Neural cell (in vitro differentiated cells): Measurements from ENCODE around the gene LCORL. TPM values are rescaled to one million over a fixed set of nuclear protein-coding genes. Genes with fewer than 3 reads are reported as not detected.

Experiments used
- H2AFZ ChIP-seq: fragments of 200-600, 300-800 bp; sonication (generic), shearing (Covaris generic); 2 replicates; pipeline ENCODE4 v1.6.0; 2014; ENCODE audit warnings: low read depth, mild to moderate bottlenecking, antibody characterized with exemption, low read length, moderate library complexity
- H3F3A ChIP-seq: fragments of 200-600 bp; shearing (Covaris generic); 2 replicates; pipeline ENCODE4 v1.6.1; 2016; ENCODE audit warnings: mild to moderate bottlenecking, moderate library complexity, mixed read lengths, antibody characterized with exemption, low read length; ENCODE audit not compliant: insufficient read depth, poor library complexity, severe bottlenecking
- H3K27ac ChIP-seq: fragments of 200-600, 300-800 bp; sonication (generic), shearing (Covaris generic); 2 replicates; pipeline ENCODE4 v1.5.1; 2014; ENCODE audit warnings: mild to moderate bottlenecking, low read length, moderate library complexity
- H3K27me3 ChIP-seq: fragments of 300-800, 200-600 bp; sonication (generic), shearing (Covaris generic); 2 replicates; pipeline ENCODE4 v1.6.0; 2014; ENCODE audit warnings: mild to moderate bottlenecking, low read depth, low read length, moderate library complexity; ENCODE audit not compliant: insufficient read depth
- H3K36me3 ChIP-seq: fragments of 300-800, 200-600 bp; sonication (generic), shearing (Covaris generic); 2 replicates; pipeline ENCODE4 v1.5.1; 2014; ENCODE audit warnings: mild to moderate bottlenecking, antibody characterized with exemption, low read length, moderate library complexity; ENCODE audit not compliant: insufficient read depth
- H3K4me2 ChIP-seq: fragments of 300-800, 200-600 bp; sonication (generic), shearing (Covaris generic); 2 replicates; pipeline ENCODE4 v1.6.0; 2014; ENCODE audit warnings: mild to moderate bottlenecking, low read length
- H3K4me3 ChIP-seq: fragments of 300-800, 200-600 bp; sonication (generic), shearing (Covaris generic); 2 replicates; pipeline ENCODE4 v1.5.1; 2014; ENCODE audit warnings: mild to moderate bottlenecking, low read length, moderate library complexity
- H3K79me2 ChIP-seq: fragments of 200-600 bp; shearing (Covaris generic); replicated peaks from 2 replicates; pipeline ENCODE4 v1.6.0; 2014; ENCODE audit warnings: mild to moderate bottlenecking, low read length, moderate library complexity; ENCODE audit not compliant: insufficient read depth
- H3K9ac ChIP-seq: fragments of 300-800, 200-600 bp; sonication (generic), shearing (Covaris generic); 2 replicates; pipeline ENCODE4 v1.6.1; 2016; ENCODE audit warnings: mild to moderate bottlenecking, low read length, mixed read lengths
- H3K9me2 ChIP-seq: fragments of 200-600 bp; shearing (Covaris generic); 2 replicates; pipeline ENCODE4 v1.6.1; 2016; ENCODE audit warnings: mild to moderate bottlenecking, low read length, mixed read lengths; ENCODE audit not compliant: insufficient read depth
- H3K9me3 ChIP-seq: fragments of 200-600, 300-800 bp; sonication (generic), shearing (Covaris generic); 2 replicates; pipeline ENCODE4 v1.6.1; 2016; ENCODE audit warnings: mild to moderate bottlenecking, mixed run types, low read length, moderate library complexity, mixed read lengths
- H4K20me1 ChIP-seq: fragments of 200-600 bp; shearing (Covaris generic); 2 replicates; pipeline ENCODE4 v1.6.1; 2016; ENCODE audit warnings: mild to moderate bottlenecking, mixed run types; ENCODE audit not compliant: insufficient read depth
- EP300 ChIP-seq: fragments of 450-650 bp; conservative IDR thresholded peaks from 2 replicates; pipeline ENCODE4 v1.6.1; 2014; ENCODE audit warnings: antibody characterized with exemption, mild to moderate bottlenecking, moderate library complexity; ENCODE audit not compliant: poor library complexity, severe bottlenecking
- EZH2 ChIP-seq: fragments of 200-600, 300-800 bp; shearing (Covaris generic), sonication (generic); IDR thresholded peaks from 2 replicates; pipeline ENCODE4 v1.6.1; 2014; ENCODE audit warnings: antibody characterized with exemption, low read length, borderline replicate concordance, mild to moderate bottlenecking; ENCODE audit not compliant: insufficient read depth, poor library complexity, severe bottlenecking
- MXI1 ChIP-seq: fragments of 450-650 bp; conservative IDR thresholded peaks from 2 replicates; pipeline ENCODE4 v1.6.1; 2014; ENCODE audit warnings: antibody characterized with exemption, mild to moderate bottlenecking; ENCODE audit not compliant: poor library complexity, severe bottlenecking
- POLR2AphosphoS5 ChIP-seq: IDR thresholded peaks from 2 replicates; pipeline ENCODE4 v1.6.1; 2012
- RAD21 ChIP-seq: fragments of 450-650 bp; conservative IDR thresholded peaks from 2 replicates; pipeline ENCODE4 v1.6.1; 2014; ENCODE audit warnings: antibody characterized with exemption, mild to moderate bottlenecking, moderate library complexity
- SMC3 ChIP-seq: fragments of 450-650 bp; conservative IDR thresholded peaks from 2 replicates; pipeline ENCODE4 v1.6.1; 2014; ENCODE audit warnings: antibody characterized with exemption, mild to moderate bottlenecking, moderate library complexity; ENCODE audit not compliant: poor library complexity
- TAF1 ChIP-seq: IDR thresholded peaks from 2 replicates; pipeline ENCODE4 v1.6.1; 2012; ENCODE audit warnings: low read depth
- polyA plus RNA-seq: library from polyadenylated mRNA; depleted of rRNA; stranded (reverse); fragments of >200 nt; gene quantifications from 2 replicates; pipeline ENCODE4 v1.2.3, GENCODE V29; 2014
- TF ChIP-seq, protein P1 (sequence below): IDR thresholded peaks from 2 replicates; pipeline ENCODE4 v1.6.1; 2012; ENCODE audit warnings: borderline replicate concordance
- TF ChIP-seq, protein P2 (sequence below): fragments of 450-650 bp; IDR thresholded peaks from 2 replicates; pipeline ENCODE4 v1.5.1; 2014; ENCODE audit warnings: antibody characterized with exemption, mild to moderate bottlenecking, moderate library complexity; ENCODE audit not compliant: poor library complexity, severe bottlenecking

The LCORL gene
- polyA plus RNA-seq, 1 donor from 2014 or later = 49.0 TPM

DNA sequence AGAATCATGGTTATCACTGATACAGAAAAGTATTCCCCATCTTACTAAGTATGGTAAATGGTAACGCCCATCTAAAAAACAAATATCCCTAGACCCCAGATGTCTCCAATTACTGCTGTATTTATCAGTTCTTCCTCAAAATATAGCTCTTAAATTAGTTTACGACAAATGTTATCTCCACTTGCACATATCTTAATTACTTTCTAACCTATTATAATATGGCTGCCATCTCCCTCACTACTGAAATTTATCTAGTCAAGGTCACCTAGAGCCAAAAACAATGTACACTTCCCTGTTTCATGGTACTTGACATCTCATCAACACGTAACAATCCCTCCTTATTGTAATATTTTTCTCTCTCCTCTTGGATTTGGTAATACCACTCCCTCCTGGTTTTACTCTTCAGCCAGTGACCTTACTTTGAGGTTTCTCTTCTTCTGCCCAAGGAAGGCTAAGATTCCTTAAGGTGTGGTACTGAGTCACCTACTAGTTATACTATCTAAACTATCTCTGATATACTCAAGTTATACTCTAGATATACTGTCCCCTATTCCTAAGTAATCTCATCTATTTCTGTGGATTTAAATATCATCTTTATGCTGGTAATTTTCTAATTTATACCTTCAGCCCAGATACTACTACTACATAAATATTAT, 8.6 kb downstream of the LCORL start:
- Histone ChIP-seq H4K20me1 (no peaks in the 10 kb centered on the region), H3K27ac (no peak overlapping the region), H3F3A (no peaks in the 10 kb centered on the region), H3K9me2 (no peaks in the 10 kb centered on the region), H2AFZ (no peak overlapping the region), H3K9me3 (no peaks in the 10 kb centered on the region), H3K9ac (no peak overlapping the region), H3K36me3 (no peaks in the 10 kb centered on the region), H3K27me3 (no peaks in the 10 kb centered on the region), H3K4me2 (no peak overlapping the region), H3K79me2 (peaks cover 96% of the 10 kb centered on the region), H3K4me3 (no peak overlapping the region)
- TF ChIP-seq, protein P1, sequence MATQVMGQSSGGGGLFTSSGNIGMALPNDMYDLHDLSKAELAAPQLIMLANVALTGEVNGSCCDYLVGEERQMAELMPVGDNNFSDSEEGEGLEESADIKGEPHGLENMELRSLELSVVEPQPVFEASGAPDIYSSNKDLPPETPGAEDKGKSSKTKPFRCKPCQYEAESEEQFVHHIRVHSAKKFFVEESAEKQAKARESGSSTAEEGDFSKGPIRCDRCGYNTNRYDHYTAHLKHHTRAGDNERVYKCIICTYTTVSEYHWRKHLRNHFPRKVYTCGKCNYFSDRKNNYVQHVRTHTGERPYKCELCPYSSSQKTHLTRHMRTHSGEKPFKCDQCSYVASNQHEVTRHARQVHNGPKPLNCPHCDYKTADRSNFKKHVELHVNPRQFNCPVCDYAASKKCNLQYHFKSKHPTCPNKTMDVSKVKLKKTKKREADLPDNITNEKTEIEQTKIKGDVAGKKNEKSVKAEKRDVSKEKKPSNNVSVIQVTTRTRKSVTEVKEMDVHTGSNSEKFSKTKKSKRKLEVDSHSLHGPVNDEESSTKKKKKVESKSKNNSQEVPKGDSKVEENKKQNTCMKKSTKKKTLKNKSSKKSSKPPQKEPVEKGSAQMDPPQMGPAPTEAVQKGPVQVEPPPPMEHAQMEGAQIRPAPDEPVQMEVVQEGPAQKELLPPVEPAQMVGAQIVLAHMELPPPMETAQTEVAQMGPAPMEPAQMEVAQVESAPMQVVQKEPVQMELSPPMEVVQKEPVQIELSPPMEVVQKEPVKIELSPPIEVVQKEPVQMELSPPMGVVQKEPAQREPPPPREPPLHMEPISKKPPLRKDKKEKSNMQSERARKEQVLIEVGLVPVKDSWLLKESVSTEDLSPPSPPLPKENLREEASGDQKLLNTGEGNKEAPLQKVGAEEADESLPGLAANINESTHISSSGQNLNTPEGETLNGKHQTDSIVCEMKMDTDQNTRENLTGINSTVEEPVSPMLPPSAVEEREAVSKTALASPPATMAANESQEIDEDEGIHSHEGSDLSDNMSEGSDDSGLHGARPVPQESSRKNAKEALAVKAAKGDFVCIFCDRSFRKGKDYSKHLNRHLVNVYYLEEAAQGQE = no peak
- no peak for TF ChIP-seq SMC3
- no peak for TF ChIP-seq RAD21
- TF ChIP-seq EZH2 = no peak
- no peak for TF ChIP-seq MXI1
- no peak for TF ChIP-seq TAF1
- TF ChIP-seq EP300 = no peak
- TF ChIP-seq POLR2AphosphoS5 = no peak

DNA sequence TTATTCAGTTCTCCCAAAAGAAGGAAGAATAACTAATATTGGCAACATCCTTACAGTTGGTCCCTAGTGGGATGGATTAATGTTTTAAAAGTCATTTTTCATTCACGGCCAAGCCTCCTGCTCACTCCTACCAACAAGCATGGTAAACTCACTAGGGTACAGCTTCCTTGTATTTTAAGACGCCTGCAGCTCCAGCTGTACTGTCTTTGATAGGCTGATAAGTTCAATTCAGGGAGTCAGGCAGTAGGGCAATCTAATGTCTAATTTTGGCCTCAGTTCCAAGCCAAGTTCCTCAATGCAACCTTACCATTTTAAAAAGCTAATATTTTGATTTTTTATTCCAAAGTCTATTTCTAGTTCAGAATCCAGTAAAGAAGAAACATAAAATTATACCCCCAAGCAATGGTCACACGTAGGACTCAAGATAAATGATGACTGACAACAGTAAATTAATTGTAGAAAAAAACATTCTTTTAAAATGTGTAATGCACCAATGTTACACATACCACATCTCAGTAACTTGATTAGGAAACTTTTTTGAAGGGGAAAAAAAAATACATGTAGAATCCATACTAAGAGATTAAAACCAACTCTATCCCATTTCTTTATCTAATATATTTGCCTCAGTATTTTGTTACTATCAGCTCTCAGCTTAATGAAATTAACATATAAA, 9.3 kb downstream of the LCORL start:
- Histone ChIP-seq H3K9me2 (no peaks in the 10 kb centered on the region), H3K4me2 (no peak overlapping the region), H3K9me3 (no peaks in the 10 kb centered on the region), H3F3A (no peaks in the 10 kb centered on the region), H3K27ac (no peak overlapping the region), H3K36me3 (no peaks in the 10 kb centered on the region), H3K79me2 (peaks cover 96% of the 10 kb centered on the region), H2AFZ (no peak overlapping the region), H4K20me1 (no peaks in the 10 kb centered on the region), H3K27me3 (no peaks in the 10 kb centered on the region), H3K4me3 (no peak overlapping the region), H3K9ac (no peak overlapping the region)
- TF ChIP-seq SMC3 (no peak), TAF1 (no peak), EP300 (no peak), EZH2 (no peak), RAD21 (no peak), POLR2AphosphoS5 (no peak), MXI1 (no peak)
- TF ChIP-seq, protein P2, sequence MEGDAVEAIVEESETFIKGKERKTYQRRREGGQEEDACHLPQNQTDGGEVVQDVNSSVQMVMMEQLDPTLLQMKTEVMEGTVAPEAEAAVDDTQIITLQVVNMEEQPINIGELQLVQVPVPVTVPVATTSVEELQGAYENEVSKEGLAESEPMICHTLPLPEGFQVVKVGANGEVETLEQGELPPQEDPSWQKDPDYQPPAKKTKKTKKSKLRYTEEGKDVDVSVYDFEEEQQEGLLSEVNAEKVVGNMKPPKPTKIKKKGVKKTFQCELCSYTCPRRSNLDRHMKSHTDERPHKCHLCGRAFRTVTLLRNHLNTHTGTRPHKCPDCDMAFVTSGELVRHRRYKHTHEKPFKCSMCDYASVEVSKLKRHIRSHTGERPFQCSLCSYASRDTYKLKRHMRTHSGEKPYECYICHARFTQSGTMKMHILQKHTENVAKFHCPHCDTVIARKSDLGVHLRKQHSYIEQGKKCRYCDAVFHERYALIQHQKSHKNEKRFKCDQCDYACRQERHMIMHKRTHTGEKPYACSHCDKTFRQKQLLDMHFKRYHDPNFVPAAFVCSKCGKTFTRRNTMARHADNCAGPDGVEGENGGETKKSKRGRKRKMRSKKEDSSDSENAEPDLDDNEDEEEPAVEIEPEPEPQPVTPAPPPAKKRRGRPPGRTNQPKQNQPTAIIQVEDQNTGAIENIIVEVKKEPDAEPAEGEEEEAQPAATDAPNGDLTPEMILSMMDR = no peak
- TF ChIP-seq, protein P1 = no peak
